H54 (cell line): ENCODE measurements around the gene ATP6AP2.

Experiments used
- DNase-seq: peaks from one replicate; pipeline ENCODE4 v3.0.0; 2011; ENCODE audit warnings: low spot score, mixed read lengths; ENCODE audit not compliant: insufficient read length
- FAIRE-seq: peaks from 3 replicates; lab custom pipeline; 2011; peaks lifted over from hg19 to GRCh38; lab: Jason Lieb, UNC
- POLR2A ChIP-seq: IDR thresholded peaks from 2 replicates; pipeline ENCODE4 v1.6.1; 2011; ENCODE audit warnings: low read depth, mild to moderate bottlenecking, low read length

The ATP6AP2 gene

GRCh38 chrX:40580537-40581335 is at the start of gene ATP6AP2:
Gene ATP6AP2 (plus strand): TSS chrX:40580970. CDS start chrX:40581066, 96 bp downstream.
- FAIRE-seq (peak; percentile 33), DNase-seq (peak; percentile 50)
- peak; percentile 88 for TF ChIP-seq POLR2A

GRCh38 chrX:40531056-40531826 is 49.5 kb upstream of the ATP6AP2 start:
- no peak for DNase-seq
- FAIRE-seq = no peak
- no peak for TF ChIP-seq POLR2A

DNA sequence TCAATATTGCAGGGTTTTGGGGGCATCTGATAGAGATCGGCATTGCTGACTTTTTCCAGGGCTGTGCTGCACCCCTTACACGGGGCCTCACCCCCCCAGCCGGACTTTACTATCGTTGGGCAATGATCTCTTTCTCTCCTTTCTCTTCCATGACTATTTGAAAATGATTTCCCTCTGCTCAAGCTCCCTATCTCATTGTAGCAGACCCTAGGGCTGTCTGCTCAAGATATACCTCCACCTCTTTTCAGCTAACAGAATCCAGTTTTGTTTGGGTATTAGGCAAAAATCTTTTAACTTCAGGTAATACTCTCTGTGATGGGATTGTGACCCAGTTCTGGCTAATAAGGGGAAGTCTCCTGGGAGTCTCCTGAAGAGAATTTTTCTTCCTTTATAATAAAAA is 43.5 kb upstream of the ATP6AP2 start:
- TF ChIP-seq POLR2A = no peak
- no peak for FAIRE-seq

DNA sequence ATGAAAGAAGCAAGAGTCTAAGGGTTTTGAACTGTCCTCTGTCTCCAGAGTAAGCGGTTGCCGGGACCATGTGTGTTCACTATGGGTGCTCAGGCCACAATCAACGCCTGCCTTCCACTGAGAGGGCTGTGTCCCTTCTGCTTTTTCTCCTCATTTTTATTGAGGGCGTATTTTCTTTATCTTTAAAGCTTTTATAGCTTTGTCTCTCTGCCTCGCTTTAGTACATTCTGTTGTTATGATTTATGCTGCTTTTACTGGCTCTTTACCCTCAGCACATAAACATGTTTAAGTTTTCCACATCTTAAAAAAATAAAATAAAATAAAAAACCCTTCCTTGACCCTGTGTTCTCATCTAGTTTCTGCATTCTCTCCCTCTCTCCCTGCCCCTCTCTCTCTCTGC is 42.4 kb upstream of the ATP6AP2 start:
- no peak for FAIRE-seq
- TF ChIP-seq POLR2A = no peak
- DNase-seq = no peak

More for the DNA sequence above, 43.5 kb upstream of the ATP6AP2 start:
- no peak for DNase-seq

DNA sequence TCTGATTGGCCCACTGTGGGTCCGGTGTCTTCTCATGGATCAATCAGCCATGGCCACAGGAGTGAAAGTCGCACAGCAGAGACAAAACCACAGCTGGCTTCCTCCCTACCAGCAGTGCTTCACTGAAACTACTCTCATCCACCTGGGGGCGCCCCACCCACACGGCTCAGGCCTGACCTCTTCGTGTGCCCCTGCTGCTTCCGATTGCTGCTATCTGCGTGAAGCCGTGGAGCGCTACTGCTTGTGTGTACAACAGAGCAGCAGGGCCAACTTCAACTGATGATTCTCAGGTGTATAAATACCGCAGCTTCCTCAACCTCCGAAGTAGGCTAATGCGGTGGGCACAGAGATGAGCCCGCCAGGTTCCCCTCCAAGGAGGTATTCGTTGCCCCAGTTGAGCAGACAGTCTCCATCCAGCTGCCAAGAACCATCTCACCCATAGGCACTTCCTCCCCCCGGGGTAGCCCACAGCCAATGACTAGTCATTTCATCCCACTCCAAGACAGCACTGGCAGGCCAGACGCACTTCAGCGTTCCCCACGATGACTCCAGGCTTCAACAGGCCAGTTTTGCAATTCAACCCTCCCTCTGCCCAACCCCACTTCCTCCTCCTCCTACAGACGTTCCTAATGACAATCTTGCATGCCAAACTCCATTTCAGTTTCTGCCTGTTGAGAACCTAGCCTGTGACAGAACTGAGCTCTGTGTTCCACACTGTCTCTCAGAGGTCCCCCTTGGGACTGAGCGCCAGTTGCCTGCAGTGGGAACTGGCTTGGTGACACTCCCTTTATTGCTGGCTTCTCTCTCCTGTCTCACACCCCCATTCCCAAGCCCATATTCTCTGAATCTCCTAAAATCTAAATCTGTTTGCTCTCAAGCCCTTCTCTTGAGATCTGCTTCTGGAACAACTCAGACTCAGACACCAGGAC is 41.3 kb upstream of the ATP6AP2 start:
- no peak for TF ChIP-seq POLR2A
- FAIRE-seq (no peak), DNase-seq (no peak)

- TF ChIP-seq POLR2A = no peak
- FAIRE-seq = no peak
- no peak for DNase-seq
Observed at GRCh38 chrX:40542208-40542607, 38.6 kb upstream of the ATP6AP2 start.

DNA sequence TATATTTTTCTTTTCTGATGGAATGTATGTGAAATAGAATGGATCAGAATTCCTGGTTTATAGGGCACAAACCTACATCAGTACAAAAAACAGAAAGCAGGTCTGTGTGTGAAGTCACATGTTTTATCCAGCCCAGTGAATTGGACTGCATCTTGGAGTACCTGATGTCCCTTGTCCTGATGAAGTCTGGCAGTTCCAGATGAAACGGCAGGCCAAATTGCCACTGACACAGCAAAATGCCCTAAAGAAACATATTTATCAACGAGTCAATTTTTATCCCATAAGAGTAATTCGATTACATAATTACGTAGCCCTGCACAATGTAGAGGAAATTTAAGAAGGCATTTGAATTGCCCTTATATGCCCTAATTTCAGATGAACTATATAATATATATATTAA is 37.8 kb upstream of the ATP6AP2 start:
- no peak for TF ChIP-seq POLR2A
- FAIRE-seq (no peak), DNase-seq (no peak)

- no peak for TF ChIP-seq POLR2A
- no peak for FAIRE-seq
- no peak for DNase-seq
Observed at GRCh38 chrX:40543661-40544328, 37.0 kb upstream of the ATP6AP2 start.

DNA sequence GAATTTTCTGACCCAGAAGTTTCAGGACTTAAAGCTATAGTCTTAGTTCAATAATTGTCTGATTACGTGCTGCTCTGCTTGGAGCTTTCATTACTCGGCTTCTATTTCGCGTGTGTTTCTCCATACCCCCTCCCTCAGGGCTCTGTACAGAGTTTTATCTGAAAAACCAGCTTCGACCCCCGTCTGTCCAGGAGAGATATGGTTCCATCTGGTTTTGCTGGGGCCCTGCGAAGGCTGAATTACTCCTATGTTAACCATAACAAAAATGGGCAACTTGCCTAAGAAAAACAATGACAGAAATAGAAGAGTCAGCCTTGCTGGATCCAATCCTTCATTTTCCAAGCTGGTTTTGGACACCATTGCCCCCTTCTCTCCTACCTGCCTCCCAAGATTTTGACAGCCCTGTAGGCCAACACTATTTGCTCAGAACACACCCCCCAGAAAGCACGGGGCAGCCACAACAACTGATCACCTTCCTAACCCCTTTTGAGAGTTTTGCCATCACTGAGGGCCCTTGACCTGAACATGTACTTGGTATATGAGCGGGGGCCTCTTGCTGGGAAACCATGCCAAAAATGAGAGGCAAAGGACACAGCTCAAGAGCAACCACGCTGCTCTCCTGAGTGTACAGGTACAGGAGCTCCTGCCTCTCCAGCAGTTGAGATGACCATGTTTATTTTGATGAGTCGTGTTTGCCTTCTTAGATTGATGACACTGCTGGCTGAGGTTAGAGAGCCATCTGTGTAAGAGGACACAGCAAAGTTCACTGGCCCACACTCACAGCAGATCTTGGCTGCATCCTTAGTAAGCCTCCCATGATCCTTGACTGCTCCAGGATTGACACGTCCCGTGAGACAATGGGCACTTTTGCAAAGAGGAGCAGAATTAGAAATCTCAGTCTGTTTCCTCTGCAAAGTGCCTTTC is 36.2 kb upstream of the ATP6AP2 start:
- TF ChIP-seq POLR2A = no peak
- no peak for DNase-seq
- FAIRE-seq = no peak

- no peak for TF ChIP-seq POLR2A
- no peak for FAIRE-seq
- DNase-seq = no peak
Observed at GRCh38 chrX:40546870-40547269, 33.9 kb upstream of the ATP6AP2 start.

DNA sequence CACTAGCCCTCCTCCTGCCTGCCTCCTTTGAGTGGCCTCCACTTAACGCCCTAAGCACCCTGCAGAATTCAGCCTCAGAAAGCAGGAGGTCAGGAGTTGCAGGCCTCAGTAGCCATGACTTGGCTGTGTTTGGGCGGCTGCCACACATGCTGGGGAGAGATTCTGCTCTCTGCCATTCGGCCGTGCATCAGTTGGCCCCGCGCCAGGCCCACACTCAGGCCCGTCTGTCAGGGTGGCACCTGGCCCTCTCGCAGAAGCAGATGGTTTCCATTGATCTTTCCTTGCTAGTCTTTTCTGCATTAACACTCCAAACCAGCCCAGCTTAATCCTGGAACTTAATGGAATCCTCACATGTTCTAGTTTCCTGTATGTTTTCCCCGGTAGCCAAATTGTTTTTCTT is 30.7 kb upstream of the ATP6AP2 start:
- FAIRE-seq (no peak), DNase-seq (no peak)
- no peak for TF ChIP-seq POLR2A

DNA sequence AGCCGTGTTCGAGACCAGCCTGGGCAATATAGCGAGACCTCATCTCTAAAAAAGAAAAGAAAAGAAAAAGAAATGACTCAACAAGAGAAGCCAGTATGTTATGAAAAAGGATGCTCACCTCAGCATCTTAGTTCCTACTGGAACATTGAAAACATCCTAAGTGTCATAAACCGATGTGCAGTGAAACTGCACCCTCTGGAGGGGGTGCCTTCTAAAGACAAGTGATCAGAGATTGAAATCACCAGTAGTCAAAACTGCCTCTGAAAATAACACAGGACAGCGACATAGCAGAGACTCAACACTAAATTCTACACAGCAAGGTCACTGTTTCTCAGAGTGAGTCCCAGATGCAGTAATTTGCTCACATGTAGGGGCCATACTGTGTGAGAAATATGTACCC is 28.0 kb upstream of the ATP6AP2 start:
- FAIRE-seq (no peak), DNase-seq (no peak)
- TF ChIP-seq POLR2A = no peak
